NCI-H146 (cell line): ENCODE measurements around the gene NEXMIF.
"Not testable (repeated sequence)": the region's sequence is repeated elsewhere in the genome, so short reads cannot be mapped to it uniquely, and the experiment has no call there.

Experiments used
- DNase-seq: peaks from one replicate; lab custom pipeline; 2025; lab: John Stamatoyannopoulos, UW

Gene NEXMIF

DNA sequence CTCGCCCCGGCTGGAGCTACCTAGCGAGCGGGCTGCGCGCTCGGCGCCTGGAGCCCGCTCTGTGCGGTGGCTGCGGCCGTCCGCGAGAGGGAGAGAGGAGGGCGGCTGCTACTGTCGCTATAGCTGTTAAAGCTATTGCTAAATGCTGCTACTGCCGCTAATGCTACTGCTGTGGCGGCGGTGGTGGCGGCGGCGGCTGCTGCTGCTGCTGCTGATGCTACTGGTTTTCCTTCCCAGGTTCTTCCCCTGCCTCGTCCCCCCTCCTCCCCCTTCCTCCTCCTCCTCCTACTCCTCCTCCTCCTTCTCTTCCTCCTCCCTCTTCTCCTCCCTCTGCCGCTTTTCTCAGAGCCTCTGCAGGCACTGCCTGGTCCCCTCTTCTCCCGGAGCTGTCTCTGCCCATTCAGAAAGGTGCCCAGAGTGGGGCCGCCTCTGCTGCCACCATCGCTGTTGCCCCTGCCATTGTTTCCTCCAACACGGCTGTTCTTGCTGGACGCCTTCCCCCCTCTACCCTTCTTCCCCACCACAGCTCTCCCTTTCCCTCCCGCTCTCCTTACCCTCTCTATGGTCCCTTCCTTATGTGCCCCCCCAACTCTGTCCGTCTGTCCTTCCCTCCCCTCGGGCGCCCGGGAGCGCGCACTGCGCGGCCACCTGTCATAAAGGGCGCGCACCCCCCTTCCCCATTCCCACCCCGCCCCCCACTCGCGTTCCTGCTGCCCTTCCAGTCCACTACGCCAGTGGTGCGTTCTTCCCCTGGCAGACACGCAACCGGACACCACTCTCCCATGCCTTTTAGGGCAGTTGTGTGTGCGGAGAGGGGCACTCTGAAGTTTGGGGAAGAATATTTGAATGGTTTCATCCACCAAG is at the start of gene NEXMIF:
NEXMIF (minus strand) TSS at position 228 of the 864 bp plus-strand sequence.
- peak; percentile 62 for DNase-seq

DNA sequence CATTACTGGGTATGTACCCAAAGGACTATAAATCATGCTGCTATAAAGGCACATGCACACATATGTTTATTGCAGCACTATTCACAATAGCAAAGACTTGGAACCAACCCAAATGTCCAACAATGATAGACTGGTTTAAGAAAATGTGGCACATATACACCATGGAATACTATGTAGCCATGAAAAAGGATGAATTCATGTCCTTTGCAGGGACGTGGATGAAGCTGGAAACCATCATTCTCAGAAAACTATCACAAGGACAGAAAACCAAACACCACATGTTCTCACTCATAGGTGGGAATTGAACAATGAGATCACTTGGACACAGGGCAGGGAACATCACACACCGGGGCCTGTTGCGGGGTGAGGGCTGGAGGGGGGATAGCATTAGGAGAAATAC is 36.7 kb upstream of the NEXMIF start:
- DNase-seq, result not testable (repeated sequence)

DNA sequence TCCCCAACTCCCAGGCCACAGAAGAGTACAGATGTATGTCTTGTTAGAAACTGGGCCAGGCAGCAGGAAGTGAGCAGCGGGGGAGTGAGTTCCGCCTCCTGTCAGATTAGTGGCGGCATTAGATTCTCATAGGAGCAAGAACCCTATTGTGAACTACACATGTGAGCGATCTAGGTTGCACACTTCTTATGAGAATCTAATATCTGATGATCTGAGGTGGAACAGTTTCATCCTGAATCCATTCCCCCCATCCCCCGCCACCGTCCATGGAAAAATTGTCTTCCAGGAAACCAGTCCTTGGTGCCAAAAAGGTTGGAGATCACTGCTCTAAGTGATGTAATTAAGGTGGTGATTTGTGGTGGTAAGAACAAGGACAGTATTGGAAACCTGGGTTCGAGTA is 24.5 kb upstream of the NEXMIF start:
- no peak for DNase-seq

DNA sequence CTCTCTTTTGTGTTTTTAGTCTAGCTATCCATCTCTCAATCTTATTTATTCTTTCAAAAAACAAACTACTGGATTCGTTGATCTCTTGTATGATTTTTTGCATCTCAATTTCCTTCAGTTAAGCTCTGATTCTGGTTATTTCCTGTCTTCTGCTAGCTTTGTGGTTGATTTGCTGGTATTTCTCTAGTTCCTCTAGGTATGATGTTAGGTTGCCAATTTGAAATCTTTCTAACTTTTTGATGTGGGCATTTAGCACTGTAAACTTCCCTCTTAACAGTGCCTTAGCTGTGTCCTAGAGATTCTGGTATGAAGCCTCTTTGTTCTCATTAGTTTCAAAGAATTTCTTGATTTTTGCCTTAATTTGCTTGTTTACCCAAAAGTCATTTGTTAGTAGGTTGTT is 15.2 kb upstream of the NEXMIF start:
- DNase-seq, result no peak

DNA sequence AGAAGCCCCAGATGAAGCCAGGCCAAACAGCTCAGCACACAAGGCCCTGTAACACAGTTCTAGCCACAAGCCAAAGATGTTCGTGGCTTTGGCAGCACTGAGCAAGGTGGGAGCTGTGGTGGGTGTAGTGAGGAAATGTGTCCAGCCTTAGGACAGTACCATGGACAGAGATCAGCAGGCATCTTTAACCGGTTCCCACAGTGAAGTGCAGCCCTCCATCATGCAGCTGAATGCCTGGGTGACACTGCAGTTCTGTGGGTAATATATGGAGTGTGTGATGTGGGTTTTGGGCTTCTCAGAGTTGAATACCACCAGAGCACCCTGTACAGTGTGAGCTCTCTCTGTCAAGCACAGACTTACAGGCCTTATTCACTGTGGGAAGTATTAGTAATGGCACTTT is 6.0 kb upstream of the NEXMIF start:
- no peak for DNase-seq

DNA sequence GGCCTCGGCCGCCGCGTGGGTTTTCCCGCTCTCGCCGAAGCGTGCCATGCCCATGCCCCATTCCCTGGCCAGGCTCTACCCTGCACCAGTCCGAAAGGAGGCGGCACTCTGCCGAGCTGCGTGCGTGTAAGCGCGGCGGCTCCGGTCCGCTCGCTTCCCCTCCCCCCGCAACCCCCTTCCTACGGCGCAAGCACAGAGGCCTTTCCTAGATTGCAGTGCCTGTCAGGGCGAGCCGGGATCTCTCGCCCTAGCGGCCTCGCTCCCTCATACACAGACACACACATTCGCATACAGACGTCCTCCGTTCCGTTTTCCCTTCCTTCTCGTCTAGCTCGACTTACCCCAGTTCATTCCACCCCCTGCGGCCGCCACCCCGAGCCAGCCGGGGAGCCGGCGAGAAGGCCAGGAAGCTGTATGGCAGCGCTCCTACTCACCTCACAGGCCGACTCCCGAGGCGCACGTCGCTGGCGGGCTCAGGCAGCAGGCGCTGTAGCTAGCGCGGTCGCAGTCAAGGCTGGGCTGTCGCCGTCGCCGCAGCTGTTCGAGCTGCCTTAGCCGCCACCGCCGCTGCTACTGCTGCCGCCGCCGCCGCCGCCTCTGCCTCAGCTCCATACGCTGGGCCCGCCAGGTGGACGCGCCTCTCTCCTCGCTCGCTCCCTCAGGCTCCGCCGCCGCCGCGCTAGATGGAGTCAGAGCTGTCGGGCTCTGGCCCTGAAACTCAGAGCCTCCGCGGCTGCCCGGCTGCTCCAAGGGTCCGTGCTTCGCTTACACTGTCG is 615 bp downstream of the NEXMIF start:
- DNase-seq, result peak; percentile 62

DNA sequence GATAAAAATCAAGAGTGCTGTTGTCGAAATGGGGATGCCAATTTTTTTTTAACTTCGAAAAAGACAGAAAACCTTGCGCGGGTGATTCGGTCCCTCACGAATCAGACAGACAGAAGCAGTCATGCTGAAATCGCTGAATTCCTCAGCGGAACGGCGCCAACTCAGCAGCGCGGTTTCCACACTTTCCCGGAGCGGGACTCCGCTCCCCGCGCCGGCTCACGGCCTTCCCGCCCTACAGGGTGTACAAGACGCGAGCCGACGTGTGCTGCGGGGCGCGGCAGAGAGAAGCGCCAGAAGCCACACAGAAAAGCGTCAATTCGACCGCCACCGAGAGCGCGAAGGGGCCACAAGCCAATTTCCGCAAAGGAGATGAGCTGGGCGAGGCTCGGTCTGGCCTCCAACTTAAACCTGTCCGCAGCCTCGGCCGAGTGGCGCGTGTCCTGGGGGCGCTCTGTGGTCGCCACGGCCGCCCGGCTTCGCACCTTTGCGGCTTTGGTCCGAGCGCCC is 1.3 kb downstream of the NEXMIF start:
- no peak for DNase-seq

DNA sequence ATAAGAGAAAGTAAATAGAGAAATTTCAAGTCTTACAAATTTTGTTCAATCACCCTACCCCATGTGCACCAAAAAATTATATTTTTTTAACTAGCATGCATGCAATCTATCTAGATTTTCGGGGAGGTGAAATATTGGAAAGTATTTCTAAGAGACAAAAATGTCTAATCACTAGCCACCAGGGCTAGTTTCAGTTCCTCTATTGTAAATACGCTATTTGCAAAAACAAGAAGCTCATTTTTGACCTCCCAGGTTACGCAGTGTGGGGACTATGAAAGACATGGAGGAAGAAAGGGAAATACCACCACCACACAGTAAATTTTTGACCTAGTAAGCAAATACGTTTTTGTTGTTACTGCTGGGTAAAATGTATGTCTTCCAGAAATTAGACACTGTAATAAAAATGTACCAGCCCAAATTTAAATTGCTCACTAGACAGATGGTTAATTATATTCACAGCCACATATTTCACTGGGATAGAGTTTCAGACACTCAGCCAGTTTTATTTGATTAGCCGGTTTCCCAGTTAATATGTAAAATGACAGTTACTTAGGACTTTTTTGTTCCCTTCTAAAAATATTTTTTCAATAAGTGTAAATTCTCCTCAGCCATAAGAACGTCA is 2.2 kb downstream of the NEXMIF start:
- DNase-seq, result no peak

DNA sequence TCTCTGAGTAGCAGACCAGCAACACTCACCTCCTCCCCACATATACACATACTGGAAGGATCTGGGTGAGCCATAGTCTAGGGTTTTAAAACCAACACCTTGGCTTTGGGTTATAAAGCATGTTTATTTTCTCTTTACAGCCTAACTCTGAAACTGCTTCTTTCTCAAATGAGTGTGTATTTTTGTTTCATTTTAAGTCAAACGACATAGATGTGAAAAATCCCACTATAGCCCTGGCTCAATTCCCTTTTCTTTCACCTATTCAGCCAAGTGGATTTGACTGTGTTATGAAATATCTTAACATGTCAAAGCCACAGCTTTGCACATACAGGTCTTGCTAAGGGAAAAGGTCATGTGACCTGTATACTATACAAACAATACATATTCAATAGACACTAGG is 13.8 kb downstream of the NEXMIF start:
- DNase-seq, result no peak

DNA sequence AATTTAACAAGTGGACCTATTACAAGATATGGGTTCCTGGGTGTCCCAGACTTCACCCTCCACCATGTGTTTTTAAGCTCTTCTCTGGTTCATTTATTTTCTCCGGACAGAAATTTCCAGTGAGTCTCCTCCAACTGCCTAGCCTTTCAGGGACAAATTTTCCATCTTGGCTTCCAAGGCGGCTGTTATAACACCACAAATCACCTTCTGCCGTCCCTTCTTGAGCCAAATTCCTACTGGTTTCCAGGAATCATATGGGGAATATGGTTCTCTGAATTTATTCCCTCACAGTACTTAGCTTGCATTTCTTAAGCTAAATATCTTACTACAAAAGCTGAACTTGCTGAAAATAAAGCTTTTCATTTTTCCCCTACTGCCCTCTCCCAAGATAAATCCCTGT is 18.8 kb downstream of the NEXMIF start:
- DNase-seq, result no peak

DNA sequence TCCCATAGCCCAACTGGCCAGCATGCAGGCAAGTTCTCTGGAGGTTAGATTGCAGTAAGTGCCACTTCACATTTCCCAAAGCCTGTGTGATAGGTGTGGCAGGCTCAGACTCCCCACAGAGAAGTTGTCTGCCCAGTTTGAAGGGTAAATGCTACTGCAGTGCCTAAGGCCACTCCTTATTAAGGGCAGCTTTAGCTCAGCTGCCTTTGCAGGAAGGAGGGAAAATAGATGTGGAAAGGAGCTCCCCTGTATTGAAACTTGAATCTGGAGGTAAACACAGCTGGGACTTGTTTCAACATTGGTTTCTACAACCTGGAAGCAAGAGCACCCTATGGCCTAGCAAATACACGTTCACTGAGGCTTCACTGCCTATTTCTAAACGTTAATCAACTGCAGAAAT is 22.4 kb downstream of the NEXMIF start:
- no peak for DNase-seq

DNA sequence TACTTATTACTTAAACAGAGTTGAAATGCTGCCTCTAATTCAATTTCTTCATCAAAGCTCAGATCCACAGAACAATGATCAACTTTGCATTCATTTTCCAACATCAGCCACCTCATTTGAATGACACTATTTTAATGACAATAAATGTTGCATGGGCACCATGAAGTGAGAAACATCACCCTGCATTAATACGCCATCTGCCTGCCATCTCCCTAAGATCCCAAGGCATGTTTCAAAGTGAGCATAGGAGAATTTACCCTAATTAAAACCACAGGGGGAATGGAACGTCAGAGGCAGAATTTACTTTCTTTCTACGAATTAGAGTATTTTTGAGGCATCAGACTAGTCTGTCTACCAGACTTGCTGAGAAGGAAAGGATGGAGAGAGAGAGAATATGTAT is 32.7 kb downstream of the NEXMIF start:
- no peak for DNase-seq

DNA sequence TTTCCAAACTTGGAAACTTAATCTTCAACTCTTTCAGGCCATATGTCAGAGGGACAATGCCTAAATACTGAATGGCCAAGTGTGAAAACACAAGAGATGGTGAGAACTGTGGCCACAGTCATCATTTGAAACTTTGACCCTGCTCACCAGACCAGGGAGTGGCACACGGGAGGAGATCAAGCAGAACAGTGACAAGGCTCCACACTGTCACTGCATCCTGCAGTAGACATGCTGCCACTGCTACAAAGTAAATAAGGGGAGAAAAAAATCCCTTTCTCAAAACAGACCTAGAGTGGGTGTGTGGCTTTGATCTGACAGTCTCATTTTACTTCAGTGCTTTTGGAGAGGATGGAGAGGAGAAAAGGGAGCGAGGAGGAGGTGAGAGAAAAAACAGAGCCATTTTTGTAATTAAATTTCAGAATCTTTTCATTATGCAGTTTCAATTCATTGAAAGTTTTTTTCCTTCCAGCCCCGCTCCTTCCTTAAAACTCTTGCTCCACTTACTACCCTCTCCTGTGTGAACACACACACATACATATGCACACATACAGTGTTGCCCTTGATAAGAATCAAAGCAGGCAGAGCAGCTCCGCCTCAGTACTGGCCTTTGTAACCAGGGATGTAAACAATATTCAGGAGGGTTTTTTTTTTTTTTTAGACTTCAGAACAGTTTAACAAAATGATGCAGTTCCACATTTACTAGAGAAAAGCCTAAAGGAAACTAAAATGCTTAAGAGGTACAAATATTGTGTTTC is 34.4 kb downstream of the NEXMIF start:
- no peak for DNase-seq

DNA sequence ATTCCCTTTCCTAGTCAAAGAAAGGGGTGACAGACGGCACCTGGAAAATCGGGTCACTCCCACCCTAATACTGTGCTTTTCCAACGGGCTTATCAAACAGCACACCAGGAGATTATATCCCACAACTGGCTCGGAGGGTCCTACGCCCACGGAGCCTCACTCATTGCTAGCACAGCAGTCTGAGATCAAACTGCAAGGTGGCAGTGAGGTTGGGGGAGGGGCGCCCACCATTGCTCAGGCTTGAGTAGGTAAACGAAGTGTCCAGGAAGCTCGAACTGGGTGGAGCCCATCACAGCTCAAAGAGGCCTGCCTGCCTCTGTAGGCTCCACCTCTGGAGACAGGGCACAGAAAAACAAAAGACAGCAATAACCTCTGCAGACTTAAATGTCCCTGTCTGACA is 42.9 kb downstream of the NEXMIF start:
- DNase-seq, result not testable (repeated sequence)

DNA sequence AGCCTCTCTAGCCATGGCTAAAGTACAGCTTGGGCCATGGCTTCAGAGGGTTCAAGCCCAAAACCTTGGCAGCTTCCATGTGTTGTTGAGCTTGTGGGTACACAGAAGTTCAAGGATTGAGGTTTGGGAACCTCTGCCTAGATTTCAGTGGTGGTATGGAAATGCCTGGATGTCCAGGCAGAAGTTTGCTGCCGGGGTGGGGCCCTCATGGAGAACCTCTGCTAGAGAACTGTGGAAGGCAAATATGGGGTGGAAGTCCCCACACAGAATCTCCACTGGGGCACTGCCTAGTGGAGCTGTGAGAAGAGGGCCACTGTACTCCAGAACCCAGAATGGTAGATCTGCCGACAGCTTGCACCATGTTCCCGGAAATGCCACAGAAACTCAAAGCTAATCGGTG is 59.5 kb downstream of the NEXMIF start:
- DNase-seq, result no peak

DNA sequence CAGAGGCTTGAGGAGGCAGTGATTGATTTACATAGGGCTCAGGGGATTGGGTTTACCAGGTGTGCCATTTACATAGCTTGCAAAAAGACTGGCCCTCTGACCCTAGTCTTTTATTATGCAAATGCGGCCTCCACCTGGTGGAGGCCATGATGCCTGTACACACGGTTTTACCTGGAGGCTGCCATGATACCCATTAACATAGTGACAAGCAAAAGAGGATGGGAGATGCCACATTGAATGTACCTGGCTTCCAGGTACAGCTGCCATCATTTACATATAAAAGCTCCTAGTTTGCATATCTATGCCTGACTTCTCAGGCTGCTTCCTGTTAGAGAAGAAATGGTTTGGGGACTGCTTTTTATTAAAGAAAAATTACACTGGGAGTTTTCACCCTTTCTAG is 72.0 kb downstream of the NEXMIF start:
- no peak for DNase-seq

DNA sequence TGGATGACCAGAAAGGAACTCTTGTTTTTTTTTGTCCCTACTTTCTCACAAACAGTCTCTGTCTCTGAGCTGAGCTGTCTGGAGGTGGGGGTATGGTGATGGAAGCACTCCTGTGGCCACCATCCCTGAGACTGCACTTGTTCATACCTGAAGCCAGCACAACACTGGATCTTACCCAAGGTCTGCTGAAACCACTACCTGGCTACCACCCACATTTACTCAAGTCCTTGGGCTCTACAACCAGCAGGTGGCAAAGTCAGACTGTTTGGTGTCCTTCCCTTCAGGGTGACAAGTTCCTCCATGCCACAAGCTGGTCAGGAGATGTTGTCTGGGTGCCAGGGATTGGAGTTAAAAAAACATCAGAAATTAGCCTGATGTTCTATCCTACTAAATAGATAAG is 89.7 kb downstream of the NEXMIF start:
- no peak for DNase-seq

DNA sequence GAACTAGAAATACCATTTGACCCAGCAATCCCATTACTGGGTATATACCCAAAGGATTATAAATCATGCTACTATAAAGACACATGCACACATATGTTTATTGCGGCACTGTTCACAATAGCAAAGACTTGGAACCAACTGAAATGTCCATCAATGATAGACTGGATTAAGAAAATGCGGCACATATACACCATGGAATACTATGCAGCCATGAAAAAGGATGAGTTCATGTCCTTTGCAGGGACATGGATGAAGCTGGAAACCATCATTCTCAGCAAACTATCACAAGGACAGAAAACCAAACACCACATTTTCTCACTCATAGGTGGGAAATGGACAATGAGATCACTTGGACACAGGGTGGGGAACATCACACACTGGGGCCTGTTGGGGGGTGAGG is 105.5 kb downstream of the NEXMIF start:
- DNase-seq, result not testable (repeated sequence)

DNA sequence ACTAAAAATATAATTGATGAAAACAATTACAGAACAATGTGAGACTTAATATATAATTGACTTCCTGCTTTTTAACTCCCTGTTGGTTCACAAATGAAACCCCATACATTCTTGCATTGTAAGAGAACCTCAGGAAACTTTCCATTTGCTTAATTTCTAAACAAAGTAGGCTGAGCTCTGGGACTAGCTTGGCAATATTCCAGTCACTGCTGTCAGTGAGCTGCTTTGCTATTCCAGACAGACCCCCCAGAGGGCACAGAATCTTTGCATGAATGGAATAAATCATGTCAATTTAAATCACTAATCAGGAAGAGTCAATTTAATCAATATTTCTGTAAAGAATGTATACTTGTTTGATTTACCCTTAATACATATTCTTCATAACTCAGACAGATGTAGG is 110.6 kb downstream of the NEXMIF start:
- DNase-seq, result no peak

DNA sequence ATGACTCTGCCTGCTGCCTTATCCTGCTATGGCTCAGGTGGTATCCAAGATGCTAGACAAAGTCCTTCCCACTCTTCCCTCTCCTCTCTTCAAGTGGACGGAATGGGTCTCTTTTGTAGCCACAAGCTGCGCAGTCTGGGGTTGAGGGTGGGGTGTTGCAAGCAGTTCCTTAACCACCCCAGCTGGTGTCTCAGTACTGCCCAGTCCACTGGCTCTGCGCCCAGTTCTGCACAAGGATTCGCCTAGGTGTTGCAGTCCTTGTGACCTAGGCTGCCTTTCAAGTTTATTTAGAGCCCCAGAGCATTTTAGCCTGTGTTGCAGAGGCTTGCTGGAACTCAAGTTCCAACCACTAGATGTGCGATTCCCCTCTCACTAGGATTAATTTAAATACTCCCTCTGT is 120.7 kb downstream of the NEXMIF start:
- no peak for DNase-seq

DNA sequence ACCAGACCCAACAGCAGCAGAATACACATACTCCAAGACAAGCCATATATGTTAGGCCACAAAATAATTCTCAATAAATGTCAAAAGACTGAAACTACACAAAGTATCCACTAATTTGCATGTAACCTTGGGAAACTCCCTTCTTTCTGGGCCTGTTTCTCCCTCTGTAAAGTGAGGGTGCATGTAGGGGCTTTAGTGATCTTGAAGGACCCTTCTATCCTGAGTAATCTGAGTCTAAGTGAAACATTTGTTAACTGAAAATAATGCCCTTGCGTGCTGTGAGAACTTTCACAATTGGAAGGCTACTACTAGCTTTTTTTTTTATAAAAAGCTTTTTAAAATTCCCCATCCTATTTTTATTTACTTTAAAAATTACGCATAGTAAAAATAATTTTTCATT is 125.2 kb downstream of the NEXMIF start:
- no peak for DNase-seq

DNA sequence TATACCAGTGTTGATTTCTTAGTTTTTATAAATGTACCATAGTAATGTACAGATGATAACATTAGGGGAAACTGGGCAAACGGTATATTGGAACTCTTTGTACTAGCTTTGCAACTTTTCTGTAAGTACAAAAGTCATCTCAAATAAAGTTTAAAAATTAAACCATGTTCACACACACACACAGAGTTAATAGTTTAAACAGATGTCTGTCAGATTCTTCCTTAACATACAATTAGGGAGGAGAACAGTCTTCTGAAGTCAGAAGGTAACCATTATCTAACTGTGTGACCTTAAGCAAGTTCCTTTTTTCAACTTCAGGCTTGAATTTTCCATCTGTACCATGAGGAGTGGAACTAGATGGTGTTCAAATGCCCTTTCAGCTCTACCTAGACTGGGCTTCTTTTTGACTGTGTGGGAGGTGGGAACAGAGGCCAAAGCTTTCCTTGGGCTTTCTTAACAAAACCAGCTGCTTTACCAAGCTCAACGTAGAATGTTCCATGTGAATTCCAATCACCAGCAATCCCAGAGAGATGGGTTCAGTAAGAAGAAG is 127.8 kb downstream of the NEXMIF start:
- no peak for DNase-seq
